NCI-H345 treated with DMSO at 0.1 percent for 48 hours (cell line): Measurements from ENCODE around the gene UNC13C.

Experiments used
- DNase-seq: peaks from one replicate; lab custom pipeline; 2025; ENCODE audit not compliant: unreplicated experiment; lab: John Stamatoyannopoulos, UW

The UNC13C gene

GRCh38 chr15:54289590-54290136 lies 311.4 kb downstream of the UNC13C start:
- no peak for DNase-seq

- no peak for DNase-seq
These were observed 320.2 kb downstream of the UNC13C start for GRCh38 chr15:54298396-54298795.

GRCh38 chr15:54304321-54304720 lies 326.1 kb downstream of the UNC13C start:
- no peak for DNase-seq

GRCh38 chr15:54305138-54305537 lies 326.9 kb downstream of the UNC13C start:
- no peak for DNase-seq

- DNase-seq: no peak
These were observed 329.1 kb downstream of the UNC13C start for GRCh38 chr15:54307252-54307902.

- no peak for DNase-seq
These were observed 329.7 kb downstream of the UNC13C start for GRCh38 chr15:54307926-54308325.

- no peak for DNase-seq
These were observed 334.3 kb downstream of the UNC13C start for GRCh38 chr15:54312528-54312927.

- no peak for DNase-seq
These were observed 343.2 kb downstream of the UNC13C start for GRCh38 chr15:54321426-54321825.

- DNase-seq: no peak
These were observed 344.1 kb downstream of the UNC13C start for GRCh38 chr15:54322341-54322740.

GRCh38 chr15:54345301-54345700 lies 367.1 kb downstream of the UNC13C start:
- no peak for DNase-seq

GRCh38 chr15:54345827-54346226 lies 367.6 kb downstream of the UNC13C start:
- DNase-seq: no peak

GRCh38 chr15:54347082-54347827 lies 369.0 kb downstream of the UNC13C start:
- no peak for DNase-seq

- DNase-seq: no peak
These were observed 375.5 kb downstream of the UNC13C start for GRCh38 chr15:54353726-54354125.

GRCh38 chr15:54354341-54354740 lies 376.1 kb downstream of the UNC13C start:
- no peak for DNase-seq

GRCh38 chr15:54364961-54365360 lies 386.7 kb downstream of the UNC13C start:
- DNase-seq: no peak

- no peak for DNase-seq
These were observed 395.1 kb downstream of the UNC13C start for GRCh38 chr15:54373332-54373731.

- DNase-seq: no peak
These were observed 396.1 kb downstream of the UNC13C start for GRCh38 chr15:54374184-54374952.

- no peak for DNase-seq
These were observed 409.6 kb downstream of the UNC13C start for GRCh38 chr15:54387799-54388198.

GRCh38 chr15:54388746-54389145 lies 410.5 kb downstream of the UNC13C start:
- DNase-seq: no peak

GRCh38 chr15:54410481-54410880 lies 432.2 kb downstream of the UNC13C start:
- DNase-seq: no peak

- DNase-seq: no peak
These were observed 445.9 kb downstream of the UNC13C start for GRCh38 chr15:54424171-54424570.

- DNase-seq: no peak
These were observed 450.4 kb downstream of the UNC13C start for GRCh38 chr15:54428596-54428995.
